ENCODE data around the gene AGAP5. TPM values are rescaled to one million over a fixed set of nuclear protein-coding genes. Genes with fewer than 3 reads are reported as not detected.
A peak's percentile ranks its signal among the peaks of the same experiment; 100 is the strongest.
"Not testable (repeated sequence)": the region's sequence is repeated elsewhere in the genome, so short reads cannot be mapped to it uniquely, and the experiment has no call there.

The AGAP5 gene
- total and polyA plus RNA-seq, 4 donors: 5.8 to 25.7 (median 9.7) TPM

GRCh38 chr10:73662705-73663104 lies 35.2 kb downstream of the AGAP5 start:
- DNase-seq (ENCODE audit: low read depth in 4 of 6, low spot score in 6 of 6); H3K9me3 ChIP-seq (ENCODE audit: control insufficient read depth, insufficient read depth, low read length); H3K36me3 ChIP-seq (ENCODE audit: control insufficient read depth, insufficient read depth, low read length); H3K27me3 ChIP-seq (ENCODE audit: control insufficient read depth, insufficient read depth, low read length); H3K4me1 ChIP-seq (ENCODE audit: control insufficient read depth, insufficient read depth, low read length); H3K4me3 ChIP-seq (ENCODE audit: low read depth, low read length); H3K27ac ChIP-seq (ENCODE audit: low read depth, low read length): not testable (repeated sequence)
- WGBS (ENCODE audit: insufficient coverage): 80% methylated on average over 3 of the region's 7 CpGs

- DNase-seq (ENCODE audit: low read depth in 4 of 6, low spot score in 6 of 6): no peak
- H3K36me3 ChIP-seq (ENCODE audit: control insufficient read depth, insufficient read depth, low read length): peaks cover 8% of the 10 kb centered on the region
- peaks cover 3% of the 10 kb centered on the region for H3K4me1 ChIP-seq (ENCODE audit: control insufficient read depth, insufficient read depth, low read length)
- H3K4me3 ChIP-seq (ENCODE audit: low read depth, low read length): no peak within 1 kb of the TSS
- 85% methylated on average over 5 of the region's 5 CpGs for WGBS (ENCODE audit: insufficient coverage)
- no peaks in the 10 kb centered on the region for H3K9me3 ChIP-seq (ENCODE audit: control insufficient read depth, insufficient read depth, low read length)
- no peaks in the 10 kb centered on the region for H3K27me3 ChIP-seq (ENCODE audit: control insufficient read depth, insufficient read depth, low read length)
- H3K27ac ChIP-seq (ENCODE audit: low read depth, low read length): no peak within 1 kb of the TSS
These were observed 42.0 kb downstream of the AGAP5 start, which contains the start of gene SYNPO2L for GRCh38 chr10:73655990-73656298. Gene SYNPO2L, minus strand, starts transcription at chr10:73656029. Its CDS starts 107 bp downstream, at chr10:73655922.

DNA sequence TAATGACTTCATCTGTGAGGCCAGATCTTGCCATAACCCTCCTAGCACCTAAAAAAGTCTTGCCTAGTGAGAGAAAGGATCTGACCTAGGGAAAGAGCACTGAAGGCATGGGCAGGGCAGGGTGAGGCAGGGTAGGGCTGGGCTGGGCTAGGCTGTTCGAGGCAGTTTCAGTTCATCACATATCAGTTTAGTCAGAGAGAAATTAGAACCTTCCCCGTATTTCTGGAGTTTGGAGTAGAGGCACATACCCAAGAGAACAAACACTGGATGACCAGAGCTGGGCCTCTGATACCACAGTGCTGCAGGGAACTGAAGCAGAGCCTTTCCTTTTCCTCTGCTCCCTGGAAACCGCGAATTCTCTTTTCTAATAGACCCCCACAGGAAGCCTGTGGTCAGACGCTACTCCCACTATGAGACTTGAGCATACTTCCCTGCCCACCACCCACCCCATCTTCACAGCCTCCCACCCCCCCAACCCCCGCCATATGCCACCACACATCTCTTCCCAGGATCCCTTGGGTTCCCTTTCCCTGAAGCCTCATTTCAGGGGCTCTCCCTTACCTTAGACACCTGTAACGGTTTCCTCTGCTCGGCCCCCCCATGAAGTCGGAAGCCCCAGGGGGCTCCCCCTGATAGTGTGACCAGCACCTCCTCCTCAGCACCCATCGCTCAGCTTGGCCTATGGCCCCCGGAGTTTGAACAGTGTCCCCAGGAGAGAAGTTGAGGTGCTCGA lies 42.5 kb downstream of the AGAP5 start:
- Histone ChIP-seq H3K27me3 (ENCODE audit: control insufficient read depth, insufficient read depth, low read length) (no peaks in the 10 kb centered on the region), H3K27ac (ENCODE audit: low read depth, low read length) (no peak overlapping the region), H3K36me3 (ENCODE audit: control insufficient read depth, insufficient read depth, low read length) (peaks cover 8% of the 10 kb centered on the region), H3K4me3 (ENCODE audit: low read depth, low read length) (no peak overlapping the region), H3K9me3 (ENCODE audit: control insufficient read depth, insufficient read depth, low read length) (no peaks in the 10 kb centered on the region), H3K4me1 (ENCODE audit: control insufficient read depth, insufficient read depth, low read length) (peaks cover 6% of the 10 kb centered on the region)
- DNase-seq (ENCODE audit: low read depth in 4 of 6, low spot score in 6 of 6): no peak
- 84% methylated on average over 10 of the region's 12 CpGs for WGBS (ENCODE audit: insufficient coverage)

DNA sequence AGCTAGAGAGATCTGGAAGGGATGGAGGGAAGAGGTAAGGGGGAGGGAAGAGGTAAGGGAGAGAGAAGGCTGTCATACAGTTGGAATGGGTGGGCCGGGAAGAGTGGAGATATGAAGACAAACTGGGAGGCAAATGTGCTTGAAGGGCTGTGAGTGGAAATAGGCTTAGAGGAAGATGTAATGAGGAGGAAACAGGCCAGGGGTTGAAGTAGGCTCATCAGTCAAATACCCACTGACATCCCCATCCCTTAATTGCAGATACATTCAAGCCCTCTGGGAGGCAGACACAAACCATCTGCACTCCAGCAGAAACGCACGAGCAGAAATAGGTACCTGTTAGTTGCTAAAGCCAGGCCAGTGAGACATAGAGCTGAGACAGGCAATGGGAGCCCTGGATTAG lies 44.2 kb downstream of the AGAP5 start:
- Histone ChIP-seq H3K27me3 (ENCODE audit: control insufficient read depth, insufficient read depth, low read length) (no peaks in the 10 kb centered on the region), H3K27ac (ENCODE audit: low read depth, low read length) (no peak overlapping the region), H3K4me1 (ENCODE audit: control insufficient read depth, insufficient read depth, low read length) (peaks cover 13% of the 10 kb centered on the region), H3K4me3 (ENCODE audit: low read depth, low read length) (no peak overlapping the region), H3K36me3 (ENCODE audit: control insufficient read depth, insufficient read depth, low read length) (peaks cover 8% of the 10 kb centered on the region), H3K9me3 (ENCODE audit: control insufficient read depth, insufficient read depth, low read length) (no peaks in the 10 kb centered on the region)
- no peak for DNase-seq (ENCODE audit: low read depth in 4 of 6, low spot score in 6 of 6)
- 77% methylated on average over 3 of the region's 3 CpGs for WGBS (ENCODE audit: insufficient coverage)

DNA sequence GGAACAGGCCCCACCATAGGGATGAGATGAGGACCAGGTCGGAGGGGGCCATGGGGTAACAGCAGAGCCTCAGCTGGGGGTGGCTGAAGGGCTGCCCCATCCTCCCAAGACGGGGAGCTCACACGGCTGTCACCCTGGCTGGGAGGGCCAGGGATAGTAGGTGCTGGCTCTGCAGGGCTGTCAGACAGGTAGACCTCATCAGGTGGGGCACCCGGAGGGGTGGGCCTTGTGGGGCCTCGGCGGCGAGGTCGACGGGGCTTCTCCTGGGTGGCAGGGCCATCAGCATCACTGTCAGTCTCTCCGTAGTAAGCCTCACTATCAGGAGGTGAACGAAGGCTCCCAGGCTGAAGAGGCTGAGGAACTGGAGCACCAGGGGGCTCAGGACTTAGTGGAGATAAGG lies 44.7 kb downstream of the AGAP5 start:
- Histone ChIP-seq H3K27ac (ENCODE audit: low read depth, low read length) (no peak overlapping the region), H3K27me3 (ENCODE audit: control insufficient read depth, insufficient read depth, low read length) (no peaks in the 10 kb centered on the region), H3K4me3 (ENCODE audit: low read depth, low read length) (no peak overlapping the region), H3K9me3 (ENCODE audit: control insufficient read depth, insufficient read depth, low read length) (no peaks in the 10 kb centered on the region), H3K36me3 (ENCODE audit: control insufficient read depth, insufficient read depth, low read length) (peaks cover 8% of the 10 kb centered on the region), H3K4me1 (ENCODE audit: control insufficient read depth, insufficient read depth, low read length) (peaks cover 19% of the 10 kb centered on the region)
- DNase-seq (ENCODE audit: low read depth in 4 of 6, low spot score in 6 of 6): no peak
- 92% methylated on average over 11 of the region's 11 CpGs for WGBS (ENCODE audit: insufficient coverage)

DNA sequence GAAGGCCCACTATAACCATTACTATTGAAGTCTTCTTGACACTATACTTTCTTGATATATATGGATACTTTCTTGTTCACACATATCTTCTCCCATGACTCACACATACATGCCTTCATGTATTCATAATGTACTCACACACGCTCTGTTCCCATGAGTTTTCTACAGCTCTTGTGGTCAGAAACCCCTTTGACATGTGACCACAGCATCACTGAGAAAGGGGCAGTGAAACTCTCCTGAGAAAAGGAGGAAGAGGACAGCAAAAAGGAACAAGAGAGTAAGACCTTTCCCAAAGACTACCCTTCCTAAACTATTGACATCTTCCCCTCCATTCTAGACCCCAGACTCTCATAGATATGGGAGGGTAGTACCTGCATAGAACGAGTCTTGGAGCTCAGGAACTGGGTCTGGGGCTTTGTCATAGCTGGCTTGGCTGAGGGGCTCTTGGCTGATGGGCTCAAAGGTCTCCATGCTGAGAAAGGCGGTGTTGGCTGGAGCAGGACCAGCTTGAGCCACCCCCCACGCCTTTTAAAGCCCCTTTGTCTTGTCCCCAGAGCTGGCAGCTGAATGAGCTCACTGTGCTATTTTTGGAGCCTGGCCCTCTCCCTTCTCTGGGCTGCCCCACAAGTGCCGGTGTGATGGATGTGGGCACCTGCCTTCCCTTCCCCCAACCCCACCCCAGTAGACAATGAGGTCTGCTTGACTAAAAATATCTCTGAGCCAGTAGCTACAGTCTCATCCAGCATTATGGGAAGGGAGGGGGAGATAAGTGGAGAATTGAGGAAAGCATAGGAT lies 47.2 kb downstream of the AGAP5 start:
- no peak overlapping the region for H3K4me3 ChIP-seq (ENCODE audit: low read depth, low read length)
- DNase-seq (ENCODE audit: low read depth in 4 of 6, low spot score in 6 of 6): peak in 2 of 6 donors; percentile 43 to 60
- WGBS (ENCODE audit: insufficient coverage): 40% methylated on average over 1 of the region's 5 CpGs
- no peaks in the 10 kb centered on the region for H3K9me3 ChIP-seq (ENCODE audit: control insufficient read depth, insufficient read depth, low read length)
- H3K4me1 ChIP-seq (ENCODE audit: control insufficient read depth, insufficient read depth, low read length): peaks cover 37% of the 10 kb centered on the region
- H3K27me3 ChIP-seq (ENCODE audit: control insufficient read depth, insufficient read depth, low read length): no peaks in the 10 kb centered on the region
- peaks cover 9% of the 10 kb centered on the region for H3K36me3 ChIP-seq (ENCODE audit: control insufficient read depth, insufficient read depth, low read length)
- no peak overlapping the region for H3K27ac ChIP-seq (ENCODE audit: low read depth, low read length)

DNA sequence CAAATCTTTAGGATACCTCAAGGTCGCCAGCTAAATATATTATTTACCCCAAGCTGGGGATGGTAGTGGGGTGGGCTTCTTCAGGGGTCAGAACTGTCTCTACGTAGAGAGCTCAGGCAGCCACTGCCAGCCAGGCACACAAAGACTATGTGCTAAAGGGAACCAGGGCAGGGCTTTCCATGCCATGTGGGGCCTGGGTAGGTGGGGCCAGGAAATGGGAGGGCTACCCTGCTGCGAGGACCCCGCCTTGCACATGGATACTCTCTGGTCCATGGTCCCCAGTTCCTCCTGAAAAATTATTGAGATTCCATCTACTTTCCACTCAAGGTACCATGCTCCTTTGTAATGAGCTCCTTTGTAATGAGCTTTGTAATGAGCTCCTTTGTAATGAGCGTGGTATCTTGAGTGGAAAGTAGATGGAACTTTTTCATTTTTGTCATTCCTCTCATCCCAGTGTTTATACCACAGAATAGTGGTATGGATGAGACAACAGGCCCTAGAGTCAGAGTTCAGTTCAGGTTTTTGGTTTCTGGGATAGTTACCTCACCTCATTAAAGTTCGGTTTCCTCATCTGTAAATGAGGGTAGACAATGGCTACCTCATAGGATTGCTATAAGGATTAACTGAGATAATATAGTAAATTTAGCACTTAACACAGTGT lies 47.9 kb downstream of the AGAP5 start:
- Histone ChIP-seq H3K4me1 (ENCODE audit: control insufficient read depth, insufficient read depth, low read length) (peaks cover 37% of the 10 kb centered on the region), H3K27ac (ENCODE audit: low read depth, low read length) (no peak overlapping the region), H3K36me3 (ENCODE audit: control insufficient read depth, insufficient read depth, low read length) (peaks cover 9% of the 10 kb centered on the region), H3K4me3 (ENCODE audit: low read depth, low read length) (no peak overlapping the region), H3K27me3 (ENCODE audit: control insufficient read depth, insufficient read depth, low read length) (no peaks in the 10 kb centered on the region), H3K9me3 (ENCODE audit: control insufficient read depth, insufficient read depth, low read length) (no peaks in the 10 kb centered on the region)
- WGBS (ENCODE audit: insufficient coverage): 88% methylated on average over 1 of the region's 6 CpGs
- DNase-seq (ENCODE audit: low read depth in 4 of 6, low spot score in 6 of 6): no peak

GRCh38 chr10:73648975-73649829 lies 48.7 kb downstream of the AGAP5 start:
- Histone ChIP-seq H3K27me3 (ENCODE audit: control insufficient read depth, insufficient read depth, low read length) (no peaks in the 10 kb centered on the region), H3K4me1 (ENCODE audit: control insufficient read depth, insufficient read depth, low read length) (peaks cover 37% of the 10 kb centered on the region)
- WGBS (ENCODE audit: insufficient coverage): 100% methylated on average over 1 of the region's 4 CpGs

More at GRCh38 chr10:73648975-73649829, 48.7 kb downstream of the AGAP5 start:
- H3K4me3 ChIP-seq (ENCODE audit: low read depth, low read length): peak overlapping the region; percentile 75
- no peak for DNase-seq (ENCODE audit: low read depth in 4 of 6, low spot score in 6 of 6)
- H3K27ac ChIP-seq (ENCODE audit: low read depth, low read length): no peak overlapping the region
- peaks cover 9% of the 10 kb centered on the region for H3K36me3 ChIP-seq (ENCODE audit: control insufficient read depth, insufficient read depth, low read length)
- H3K9me3 ChIP-seq (ENCODE audit: control insufficient read depth, insufficient read depth, low read length): no peaks in the 10 kb centered on the region
